Activated T-cell treated with anti-CD3 and anti-CD28 coated beads for 48 hours (primary cell): ENCODE measurements around the gene ZNF44.
A peak's percentile ranks its signal among the peaks of the same experiment; 100 is the strongest.
"Not testable (repeated sequence)": the region's sequence is repeated elsewhere in the genome, so short reads cannot be mapped to it uniquely, and the experiment has no call there.

Experiments used
- DNase-seq: peaks from one replicate; pipeline ENCODE4 v3.0.0-alpha.2; 2020; ENCODE audit warnings: low read depth

ZNF44 gene

DNA sequence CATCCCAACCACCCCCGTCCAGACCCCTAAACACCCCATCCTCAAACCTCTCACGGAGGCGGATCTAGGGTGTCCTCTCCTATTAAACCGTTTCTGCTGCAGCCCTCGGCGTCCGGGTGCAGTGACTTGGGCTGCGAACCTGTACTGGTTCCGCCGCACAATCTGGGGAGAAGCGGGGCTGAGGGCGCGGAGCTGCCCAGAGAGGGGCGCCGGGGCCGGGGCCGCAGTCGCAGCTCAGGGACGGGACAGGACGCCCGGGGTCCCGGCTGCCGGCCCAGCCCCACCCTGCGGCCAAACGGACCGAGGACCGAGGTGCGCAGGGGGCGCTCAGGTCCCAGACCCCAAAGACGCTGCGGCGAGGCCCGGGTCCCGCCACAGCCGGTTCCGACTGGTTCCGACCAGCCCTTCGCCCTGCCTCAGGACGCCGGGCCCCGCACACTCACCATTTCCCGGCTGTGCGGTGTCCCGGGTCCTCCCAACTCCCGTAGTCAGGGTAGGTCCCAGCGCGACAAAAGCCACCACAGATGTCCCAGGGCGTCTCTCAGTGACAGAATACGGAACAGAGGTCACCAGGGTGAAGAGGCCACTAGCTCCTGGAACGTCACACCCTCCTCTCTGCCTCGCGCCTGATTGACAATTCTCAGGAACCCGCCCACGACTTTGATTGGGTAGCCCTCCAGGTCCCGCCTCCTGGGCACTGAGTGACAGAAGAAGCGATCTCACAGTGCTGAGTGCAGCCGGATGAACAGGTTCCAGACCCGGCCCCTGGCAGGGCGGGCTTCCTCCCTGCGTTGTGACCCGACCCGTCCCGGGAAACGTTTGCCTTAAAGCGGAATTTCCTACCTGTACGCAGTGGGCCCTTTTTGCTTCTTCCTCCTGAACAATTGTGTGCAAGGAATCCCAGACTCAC, at the start of gene ZNF44:
Gene ZNF44, minus strand, starts transcription at position 635 of the 910 bp plus-strand sequence. Its CDS starts 189 bp downstream, at position 446.
- peak; percentile 92 for DNase-seq

DNA sequence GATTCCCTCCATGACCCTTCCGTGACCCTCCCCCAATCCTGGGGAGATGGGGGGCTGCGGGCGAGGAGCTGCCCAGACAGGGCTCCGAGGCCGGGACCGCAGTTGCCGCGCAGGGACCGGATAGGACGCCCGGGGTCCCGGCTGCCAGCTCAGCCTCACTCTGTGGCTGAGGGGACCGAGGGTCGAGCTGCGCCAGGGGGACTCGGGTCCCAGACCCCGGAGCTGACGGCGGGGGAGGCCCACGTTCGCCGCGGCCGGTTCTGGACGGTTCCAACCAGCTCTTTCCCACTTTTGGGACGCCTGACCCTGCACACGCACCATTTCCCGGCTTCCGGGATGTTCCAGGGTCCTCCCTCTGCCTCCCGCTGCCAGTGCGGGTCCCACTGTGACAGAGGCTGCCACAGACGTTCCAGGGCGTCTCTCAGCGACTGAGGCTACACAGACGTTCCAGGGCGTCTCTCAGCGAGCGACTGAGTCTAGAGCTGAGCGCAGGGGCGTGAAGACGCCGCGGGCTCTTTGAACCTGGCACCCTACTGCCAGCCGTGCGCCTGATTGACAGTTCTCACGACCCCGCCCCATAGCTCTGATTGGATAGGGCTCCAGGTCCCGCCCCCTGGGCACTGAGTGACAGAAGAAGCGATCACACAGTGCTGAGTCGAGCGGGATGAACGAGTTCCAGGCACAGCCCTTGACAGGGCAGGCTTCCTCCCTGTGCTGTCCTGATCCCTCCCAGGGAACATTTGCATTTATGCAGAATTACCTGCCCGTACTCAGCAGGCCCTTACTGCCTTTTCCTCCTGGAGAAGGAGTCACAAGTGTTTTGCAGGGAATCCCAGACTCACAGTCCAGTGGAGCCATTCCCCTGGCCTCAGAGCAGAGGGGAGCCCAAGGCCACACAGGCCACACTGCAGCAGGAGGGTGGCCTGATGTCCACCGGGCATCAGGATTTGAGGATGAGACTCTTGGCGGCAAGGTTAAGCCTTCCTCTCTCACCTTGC, 38.8 kb upstream of the ZNF44 start, which contains the start of gene ZNF563:
Gene ZNF563, minus strand, starts transcription at position 472 of the 998 bp plus-strand sequence. Its CDS starts 151 bp downstream, at position 321.
- peak; percentile 97 for DNase-seq

DNA sequence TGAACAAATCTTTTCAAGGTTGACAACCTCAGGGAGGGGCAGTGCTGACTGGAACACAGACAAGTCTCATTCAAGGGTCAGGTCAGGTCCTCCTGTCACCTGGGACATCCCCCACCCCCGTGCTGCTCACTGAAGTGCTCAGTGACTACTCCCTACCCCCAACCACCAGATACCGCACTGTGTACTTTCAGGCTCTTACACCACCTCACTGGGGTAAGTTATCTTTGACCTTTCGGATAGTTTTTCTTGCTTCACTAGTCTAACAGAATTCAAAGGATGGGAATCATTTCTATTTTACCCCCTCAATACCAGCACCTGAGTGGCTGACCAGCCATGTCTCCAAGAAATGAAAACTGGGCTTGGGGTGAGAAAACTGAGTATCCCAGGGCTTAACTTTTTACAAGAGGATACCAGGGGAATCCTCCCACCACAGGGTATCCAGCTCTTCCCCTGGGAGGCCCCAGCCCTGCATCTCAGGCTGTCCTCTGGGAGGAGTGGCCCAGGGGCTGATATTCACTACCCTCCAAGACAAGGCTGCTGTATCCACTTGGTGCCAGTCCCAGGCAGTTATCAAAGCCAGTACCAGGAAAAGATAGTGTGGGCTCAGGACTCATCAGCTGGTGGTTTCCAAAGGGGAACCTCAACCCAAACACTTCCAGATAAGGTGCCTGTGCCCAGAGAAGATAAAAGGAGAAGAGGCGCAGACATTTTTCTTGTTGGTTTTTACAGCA, 36.7 kb upstream of the ZNF44 start:
- peak; percentile 76 for DNase-seq

DNA sequence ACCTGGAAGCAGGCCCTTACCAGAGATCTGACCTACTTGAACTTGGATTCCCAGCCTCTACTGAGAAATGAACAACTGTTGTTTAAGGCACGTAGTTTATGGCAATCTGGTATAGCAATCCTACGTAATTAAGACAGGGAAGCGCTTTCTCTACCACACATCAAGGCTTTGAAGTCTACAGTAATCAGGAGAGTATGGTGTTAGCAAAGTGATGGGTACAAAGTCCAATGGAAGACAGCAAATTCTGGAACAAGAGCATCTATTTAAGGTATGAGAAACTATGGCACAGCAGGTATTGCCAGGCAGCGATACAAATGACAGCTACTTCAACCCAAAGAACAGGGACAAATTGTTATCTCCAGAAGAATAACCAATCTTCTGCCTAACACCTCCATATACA, 35.7 kb upstream of the ZNF44 start:
- DNase-seq, result no peak

DNA sequence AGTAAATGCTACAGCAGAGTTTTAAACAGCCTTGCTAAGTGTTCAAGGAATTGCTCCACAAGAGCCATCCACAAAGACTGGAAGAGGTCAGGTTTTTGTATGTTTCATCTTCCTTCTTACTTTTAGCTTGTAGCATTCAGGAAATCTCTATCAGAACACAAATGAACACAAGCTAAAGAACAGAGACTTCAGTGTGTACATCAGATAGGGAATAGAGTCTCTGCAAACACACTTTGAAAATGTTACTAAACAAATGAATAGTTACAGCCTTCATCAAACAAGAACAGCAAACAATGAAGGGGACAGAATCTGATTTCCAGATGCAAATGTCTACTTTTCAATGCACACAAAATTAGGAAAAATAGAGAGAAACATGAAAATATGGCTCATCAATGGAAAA, 31.0 kb upstream of the ZNF44 start:
- no peak for DNase-seq

DNA sequence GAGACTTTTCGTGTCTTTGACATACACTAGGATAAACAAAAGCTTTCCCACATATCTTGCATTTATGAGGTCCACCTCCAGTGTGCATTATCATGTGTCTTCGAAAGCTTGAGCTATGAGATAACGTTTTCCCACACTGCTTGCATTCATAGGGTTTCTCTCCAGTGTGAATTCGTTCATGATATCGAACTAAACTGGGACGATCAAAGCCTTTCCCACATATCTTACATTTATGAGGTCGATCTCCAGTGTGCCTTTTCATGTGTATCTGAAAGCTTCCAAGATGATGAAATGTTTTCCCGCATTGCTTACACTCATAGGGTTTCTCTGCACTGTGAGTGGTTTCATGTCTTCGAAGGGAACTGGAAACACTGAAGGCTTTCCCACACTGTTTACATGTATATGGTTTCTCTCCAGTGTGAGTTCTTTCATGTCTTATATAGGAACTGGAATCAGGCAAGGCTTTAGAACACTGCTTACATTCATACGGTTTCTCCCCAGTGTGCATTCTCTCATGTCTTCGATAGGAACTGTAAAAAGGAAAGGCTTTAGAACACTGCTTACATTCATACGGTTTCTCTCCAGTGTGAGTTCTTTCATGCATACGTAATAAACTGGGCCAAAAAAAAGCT, 24.2 kb upstream of the ZNF44 start:
- no peak for DNase-seq

DNA sequence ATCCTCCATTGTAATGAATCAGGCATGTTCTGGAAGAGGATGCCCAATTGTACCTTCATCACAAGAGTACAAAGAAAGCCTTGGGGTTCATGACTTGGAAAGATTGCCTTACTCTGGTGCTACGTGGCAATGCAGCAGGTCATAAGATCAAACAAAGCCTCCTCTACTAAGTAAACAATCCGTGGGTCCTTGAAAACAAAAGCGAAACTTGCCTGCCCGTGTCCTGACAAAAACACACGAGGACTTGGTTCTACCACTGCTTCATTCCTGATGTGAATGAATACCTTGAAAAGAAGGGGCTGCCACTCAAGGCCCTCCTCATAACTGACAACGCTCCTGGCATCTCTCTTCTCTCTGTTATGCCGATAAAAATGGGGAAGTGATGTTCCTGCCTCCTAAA, 19.9 kb upstream of the ZNF44 start:
- DNase-seq, result no peak

DNA sequence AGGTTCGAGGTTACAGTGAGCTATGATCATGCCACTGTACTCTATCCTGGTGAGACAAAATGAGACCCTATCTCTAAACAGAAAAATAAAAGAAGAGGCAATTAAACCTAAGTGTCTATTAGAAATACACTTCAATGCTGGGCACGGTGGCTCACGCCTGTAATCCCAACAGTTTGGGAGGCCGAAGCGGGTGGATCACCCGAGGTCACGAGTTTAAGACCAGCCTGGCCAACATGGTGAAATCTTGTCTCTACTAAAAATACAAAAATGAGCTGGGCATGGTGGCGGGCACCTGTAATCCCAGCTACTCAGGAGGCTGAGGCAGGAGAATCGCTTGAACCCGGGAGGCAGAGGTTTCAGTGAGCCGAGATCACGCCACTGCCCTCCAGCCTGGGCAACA, 14.2 kb upstream of the ZNF44 start:
- DNase-seq, result not testable (repeated sequence)

DNA sequence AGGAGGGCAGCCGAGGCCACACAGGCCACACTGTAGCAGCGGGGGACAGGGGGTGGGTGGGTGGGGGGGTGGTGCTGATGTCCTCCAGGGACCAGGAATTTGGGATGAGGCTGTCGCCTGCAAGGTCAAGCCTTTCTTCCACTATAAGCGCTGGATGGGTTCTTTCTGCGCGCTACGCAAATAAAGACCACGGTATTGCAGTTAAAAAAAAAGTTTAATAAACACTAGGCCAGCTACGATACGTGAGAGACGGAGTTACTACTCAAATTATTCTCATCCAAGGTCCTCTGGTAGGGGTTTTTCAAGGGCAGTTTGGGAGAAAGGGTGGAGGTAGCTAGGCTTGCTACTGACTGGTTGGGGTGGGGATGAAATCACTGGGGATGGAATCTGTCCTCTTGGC, 508 bp upstream of the ZNF44 start:
- DNase-seq, result no peak

DNA sequence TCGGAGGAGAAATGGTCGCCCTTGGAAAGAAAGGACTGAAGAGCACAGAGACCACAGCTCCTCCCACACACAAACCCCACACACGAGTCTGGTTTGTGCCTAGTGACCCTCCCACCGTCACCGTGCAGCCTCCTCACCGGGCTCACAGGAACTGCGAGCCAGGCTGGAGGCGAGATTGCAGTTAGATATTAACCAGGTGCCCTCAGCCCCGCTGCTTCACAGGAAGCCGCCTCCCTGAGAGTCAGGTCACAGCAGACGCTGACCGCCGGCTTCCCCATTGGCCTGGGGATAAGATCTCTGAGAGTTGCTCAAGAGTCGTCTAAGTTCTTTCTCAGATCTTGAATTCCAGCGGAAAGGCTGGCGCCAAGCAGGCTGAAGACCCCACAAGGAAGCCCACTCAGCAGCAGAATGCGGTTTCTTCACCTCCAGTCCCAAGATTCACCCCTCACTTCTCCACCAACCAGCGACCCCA, 870 bp downstream of the ZNF44 start:
- DNase-seq, result peak; percentile 55

DNA sequence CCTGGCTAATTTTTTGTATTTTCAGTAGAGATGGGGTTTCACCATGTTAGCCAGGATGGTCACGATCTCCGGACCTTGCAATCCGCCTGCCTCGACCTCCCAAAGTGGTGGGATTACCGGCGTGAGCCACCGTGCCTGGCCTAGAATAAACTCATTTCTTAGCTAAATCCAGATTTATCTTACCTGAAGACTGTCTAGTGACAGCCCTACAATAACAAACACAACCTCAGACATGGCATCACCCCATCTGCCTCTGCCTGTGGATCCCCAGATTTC, 5.0 kb downstream of the ZNF44 start:
- DNase-seq, result no peak

DNA sequence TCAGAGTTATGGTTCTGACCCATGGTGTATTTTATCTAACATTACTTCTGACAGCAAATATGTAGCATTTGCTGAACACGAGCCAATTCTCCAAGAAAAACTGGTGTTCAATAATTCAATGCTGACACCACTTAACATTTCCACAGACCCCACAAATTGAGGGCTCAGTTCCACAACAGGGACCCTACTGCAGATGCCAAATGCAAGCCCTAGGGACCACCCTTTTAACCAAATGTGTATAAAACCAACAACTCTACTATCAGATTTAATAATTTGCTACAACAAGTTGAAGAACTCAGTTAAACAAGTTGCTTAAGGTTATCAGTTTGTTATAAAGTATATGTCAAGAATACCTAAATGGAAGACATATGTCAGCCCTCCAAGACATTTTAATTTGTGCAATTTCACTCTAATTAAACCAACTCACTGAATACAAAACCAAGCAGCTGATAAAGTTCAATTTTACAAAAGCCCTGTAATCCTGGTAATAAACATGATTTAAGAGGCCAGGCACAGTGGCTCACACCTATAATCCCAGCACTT, 6.7 kb downstream of the ZNF44 start:
- DNase-seq, result no peak

DNA sequence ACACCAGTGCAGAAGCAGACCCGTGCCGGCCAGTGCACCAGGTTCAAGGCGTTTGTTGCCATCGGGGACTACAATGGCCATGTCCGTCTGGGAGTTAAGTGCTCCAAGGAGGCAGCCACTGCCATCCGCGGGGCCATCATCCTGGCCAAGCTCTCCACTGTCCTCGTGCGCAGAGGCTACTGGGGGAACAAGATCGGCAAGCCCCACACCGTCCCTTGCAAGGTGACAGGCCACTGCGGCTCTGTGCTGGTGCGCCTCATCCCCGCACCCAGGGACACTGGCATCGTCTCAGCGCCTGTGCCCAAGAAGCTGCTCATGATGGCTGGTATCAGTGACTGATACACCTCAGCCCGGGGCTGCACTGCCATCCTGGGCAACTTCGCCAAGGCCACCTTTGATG, 10.1 kb downstream of the ZNF44 start:
- no peak for DNase-seq

DNA sequence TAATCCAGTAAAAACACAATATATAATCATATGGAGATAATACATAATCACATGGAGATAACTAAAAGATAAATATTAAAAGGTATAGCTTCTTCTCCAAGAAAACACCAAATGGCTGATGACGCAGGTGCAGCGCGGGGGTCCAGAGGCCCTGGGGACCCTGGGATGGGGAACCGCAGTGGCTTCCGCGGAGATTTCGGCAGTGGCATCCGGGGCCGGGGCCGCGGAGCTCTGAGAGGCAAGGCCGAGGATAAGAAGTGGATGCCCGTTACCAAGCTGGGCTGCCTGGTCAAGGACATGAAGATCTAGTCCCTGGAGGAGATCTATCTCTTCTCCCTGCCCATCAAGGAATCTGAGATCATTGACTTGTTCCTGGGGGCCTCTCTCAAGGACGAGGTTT, 10.5 kb downstream of the ZNF44 start:
- DNase-seq, result no peak

DNA sequence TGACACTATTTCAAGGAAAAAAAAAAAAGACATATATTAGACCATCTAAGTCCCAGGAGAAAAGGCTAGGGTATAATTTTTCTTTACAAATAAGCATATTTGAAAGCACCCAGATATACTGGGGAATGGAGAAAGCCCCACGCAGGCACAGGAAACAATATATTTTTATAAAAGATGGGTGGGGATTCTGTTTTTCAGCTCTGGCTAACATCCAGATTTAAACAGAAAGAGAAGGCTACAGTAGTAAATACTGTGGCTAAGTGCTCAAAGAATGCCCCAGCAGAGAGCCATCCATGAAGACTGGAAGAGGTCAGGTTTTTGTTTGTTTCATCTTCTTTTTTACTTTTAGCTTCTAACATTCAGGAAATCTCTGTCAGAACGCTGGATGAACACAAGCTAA, 16.0 kb downstream of the ZNF44 start:
- DNase-seq, result no peak

DNA sequence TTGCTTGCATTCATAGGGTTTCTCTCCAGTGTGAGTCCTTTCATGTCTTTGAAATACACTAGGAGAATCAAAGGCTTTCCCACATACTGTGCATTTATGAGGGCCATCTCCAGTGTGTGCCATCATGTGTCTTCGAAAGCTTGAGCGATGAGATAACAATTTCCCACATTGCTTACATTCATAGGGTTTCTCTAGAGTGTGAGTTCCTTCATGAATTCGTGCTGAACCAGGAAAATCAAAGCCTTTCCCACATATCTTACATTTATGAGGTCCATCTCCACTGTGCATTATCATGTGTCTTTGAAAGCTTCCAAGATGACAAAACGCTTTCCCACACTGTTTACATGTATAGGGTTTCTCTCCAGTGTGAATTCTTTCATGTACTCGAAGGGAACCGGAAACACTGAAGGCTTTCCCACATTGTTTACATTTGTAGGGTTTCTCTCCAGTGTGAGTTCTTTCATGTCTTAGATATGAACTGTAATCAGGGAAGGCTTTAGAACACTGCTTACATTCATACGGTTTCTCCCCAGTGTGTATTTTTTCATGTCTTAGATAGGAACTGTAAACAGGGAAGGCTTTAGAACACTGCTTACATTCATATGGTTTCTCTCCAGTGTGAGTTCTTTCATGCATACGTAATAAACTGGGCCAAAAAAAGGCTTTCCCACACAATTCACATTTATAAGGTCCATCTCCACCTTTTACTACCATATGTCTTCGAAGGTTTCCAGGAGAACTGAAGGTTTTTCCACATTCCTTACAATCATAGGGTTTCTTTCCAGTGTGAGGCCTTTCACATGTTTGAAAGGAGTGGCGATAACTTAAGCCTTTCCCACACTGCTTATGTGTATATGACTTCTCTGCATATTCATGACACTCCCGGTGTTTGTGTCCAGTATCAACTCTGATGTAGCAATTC, 21.4 kb downstream of the ZNF44 start:
- DNase-seq, result no peak

DNA sequence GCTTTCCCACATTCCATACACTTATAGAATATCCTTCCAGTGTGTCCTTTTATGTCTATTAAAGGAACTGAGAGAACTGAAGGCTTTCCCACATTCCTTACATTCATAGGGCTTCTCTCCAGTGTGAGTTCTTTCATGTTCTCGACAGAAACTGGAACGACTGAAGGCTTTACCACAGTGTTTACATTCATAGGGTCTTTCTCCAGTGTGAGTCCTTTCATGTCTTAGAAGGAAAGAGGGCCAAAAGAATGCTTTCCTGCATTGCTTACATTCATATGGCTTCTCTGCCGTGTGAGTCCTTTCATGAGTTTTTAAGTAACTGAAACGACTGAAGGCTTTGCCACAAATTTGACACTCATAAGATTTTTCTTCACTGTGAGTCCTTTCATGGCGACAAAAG, 22.3 kb downstream of the ZNF44 start:
- DNase-seq, result no peak

DNA sequence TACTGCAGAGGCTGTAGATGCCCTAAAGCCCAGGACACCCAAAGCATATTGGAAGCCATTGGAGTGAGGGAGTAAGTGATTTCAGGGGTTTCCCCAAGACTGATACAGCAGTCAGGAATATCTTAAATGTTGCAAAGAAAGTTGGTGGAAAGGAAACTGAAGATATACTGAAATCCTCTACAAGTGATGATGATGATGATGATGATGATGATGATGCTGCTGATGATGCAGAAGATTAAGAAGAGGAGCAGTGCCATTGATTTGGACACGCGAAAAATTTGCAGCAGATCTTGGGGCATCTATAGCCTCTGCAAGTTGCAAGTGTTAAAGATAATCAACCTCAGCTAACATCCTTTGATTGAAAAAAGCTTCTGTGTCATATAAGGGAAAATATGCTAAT, 23.8 kb downstream of the ZNF44 start:
- no peak for DNase-seq

DNA sequence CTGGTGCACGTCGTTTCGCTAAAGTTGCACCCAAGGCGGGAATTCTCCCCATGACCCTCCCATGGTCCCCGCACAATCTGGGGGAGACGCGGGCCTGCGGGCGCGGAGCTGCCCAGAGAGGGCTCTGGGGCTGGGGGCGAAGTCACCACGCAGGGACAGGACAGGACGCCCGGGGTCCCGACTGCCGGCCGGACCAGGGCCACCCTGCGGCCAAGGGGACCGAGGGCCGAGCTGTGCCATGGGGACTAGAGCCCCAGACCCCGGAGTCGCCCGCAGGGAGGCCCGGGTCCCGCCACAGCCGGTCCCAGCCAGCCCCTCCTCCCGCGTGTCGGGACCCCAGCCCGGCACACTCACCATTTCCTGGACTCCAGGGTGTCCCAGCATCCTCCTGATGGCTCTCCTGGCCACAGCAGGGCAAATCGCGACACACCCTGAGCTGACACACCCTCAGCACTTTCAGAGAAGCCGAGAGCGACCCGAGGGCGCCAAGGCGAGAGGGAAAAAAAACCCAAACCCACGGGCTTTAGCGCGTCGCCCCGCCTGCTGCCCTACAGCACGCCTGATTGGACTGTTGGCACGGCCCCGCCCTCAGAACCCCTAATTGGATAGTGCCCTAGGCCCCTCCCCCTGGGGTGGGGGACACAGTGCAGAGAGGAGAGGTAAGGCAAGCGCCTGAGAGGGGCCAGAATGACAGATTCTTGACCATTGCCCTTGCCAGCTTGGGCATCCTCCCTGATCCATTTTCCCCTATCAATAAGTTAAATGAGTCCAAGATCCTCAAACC, 28.6 kb downstream of the ZNF44 start:
- DNase-seq, result no peak
